CD4-positive, alpha-beta T cell treated with Interleukin-6 for 4 hours (primary cell): Measurements from ENCODE around the gene EXD3.

ENCODE experiments used
- DNase-seq: peaks from one replicate; pipeline ENCODE4 v3.0.0-alpha.2; 2020; ENCODE audit warnings: mixed read lengths

EXD3 gene

GRCh38 chr9:137280474-137281344 is 142.3 kb downstream of the EXD3 start:
- peak; percentile 30 for DNase-seq

- no peak for DNase-seq
These were observed 143.1 kb downstream of the EXD3 start for GRCh38 chr9:137279741-137280473.

GRCh38 chr9:137278721-137279711 is 143.9 kb downstream of the EXD3 start:
- DNase-seq, result no peak

- DNase-seq, result peak; percentile 27
These were observed 144.8 kb downstream of the EXD3 start for GRCh38 chr9:137278061-137278701.

DNA sequence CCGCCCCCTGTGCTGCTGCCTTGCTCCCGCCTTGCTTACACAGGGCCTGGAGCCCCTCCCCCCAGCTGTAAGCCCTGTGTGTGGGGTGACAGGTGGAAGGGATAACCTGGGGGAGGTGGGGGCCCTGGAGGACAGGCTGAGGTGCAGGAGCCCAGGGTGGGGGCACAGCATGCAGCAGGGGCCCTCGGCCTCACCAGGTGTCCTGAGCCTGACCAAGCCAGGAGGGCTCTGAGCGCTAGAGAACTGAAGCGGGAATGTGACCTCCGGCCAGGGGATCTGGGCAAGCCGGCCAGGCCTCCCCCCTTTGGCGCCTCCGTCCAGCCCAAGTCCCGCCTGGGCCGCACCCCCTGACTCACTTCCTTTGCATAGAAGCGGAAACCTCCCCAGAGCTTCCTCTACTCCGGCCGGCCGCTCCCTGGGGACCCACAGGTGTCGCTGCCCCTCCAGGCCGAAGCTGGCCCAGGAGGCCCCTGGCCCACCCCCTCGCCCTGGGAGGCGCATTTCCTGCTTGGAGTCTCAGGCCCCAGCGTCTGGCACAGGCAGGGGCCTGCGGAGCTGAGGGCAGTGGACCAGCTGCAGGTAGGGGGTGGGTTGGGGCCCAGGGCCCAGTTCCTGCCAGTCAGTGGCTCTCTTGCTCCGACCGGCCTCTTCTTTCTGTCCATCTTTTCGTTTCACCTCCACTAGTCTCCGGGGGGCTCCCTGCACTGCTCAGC is 145.5 kb downstream of the EXD3 start, which contains the start of gene TOR4A:
Gene TOR4A, plus strand, starts transcription at position 398 of the 713 bp plus-strand sequence. CDS start 964 bp downstream, outside the sequence.
- DNase-seq, result peak; percentile 41

- no peak for DNase-seq
These were observed 146.3 kb downstream of the EXD3 start for GRCh38 chr9:137276473-137277328.

DNA sequence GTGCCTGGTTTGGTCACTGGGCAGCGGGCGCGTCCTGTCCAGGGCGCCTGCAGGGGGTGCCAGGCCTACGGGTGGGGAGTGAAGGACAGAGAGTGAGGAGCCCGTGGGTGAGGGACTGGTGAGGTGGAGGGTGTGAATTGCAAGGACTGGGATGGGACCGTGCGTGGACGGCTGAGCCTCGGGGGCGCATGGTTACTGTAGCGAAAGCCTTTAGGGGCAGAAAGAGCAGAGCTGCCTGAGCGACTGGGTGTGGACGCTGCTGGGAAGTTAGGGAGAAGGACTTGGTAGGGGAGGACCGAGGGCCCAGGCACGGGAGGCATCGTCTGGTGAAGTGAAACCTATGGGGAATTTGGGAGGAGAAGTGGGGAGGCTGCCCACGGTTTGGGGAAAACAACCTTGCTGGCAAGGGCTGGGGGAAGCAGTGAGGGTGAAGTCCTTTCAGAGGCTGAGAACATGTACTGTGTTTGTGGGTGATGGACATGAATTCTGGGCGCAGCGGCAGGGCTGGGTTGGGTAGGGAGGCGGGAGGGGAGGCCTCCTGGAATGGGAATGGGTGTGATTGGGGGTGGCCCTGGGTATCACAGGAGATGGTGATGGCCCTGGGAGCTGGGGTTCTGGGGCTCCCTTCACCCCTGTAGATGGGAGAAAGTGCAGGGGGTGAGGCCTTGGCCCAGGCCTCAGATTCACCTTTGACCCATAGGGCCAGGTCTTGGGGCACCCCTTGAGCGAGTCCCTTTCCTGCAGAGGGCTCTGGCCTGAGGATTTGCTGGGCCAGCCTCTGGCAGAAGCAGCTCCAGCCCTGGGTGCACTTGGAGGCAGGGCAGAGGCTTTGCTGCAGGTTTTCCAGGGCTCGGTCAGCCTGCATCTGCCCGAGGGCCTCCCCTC is 147.1 kb downstream of the EXD3 start:
- no peak for DNase-seq

GRCh38 chr9:137275203-137275587 is 147.8 kb downstream of the EXD3 start:
- no peak for DNase-seq

GRCh38 chr9:137273611-137274320 is 149.2 kb downstream of the EXD3 start:
- no peak for DNase-seq

DNA sequence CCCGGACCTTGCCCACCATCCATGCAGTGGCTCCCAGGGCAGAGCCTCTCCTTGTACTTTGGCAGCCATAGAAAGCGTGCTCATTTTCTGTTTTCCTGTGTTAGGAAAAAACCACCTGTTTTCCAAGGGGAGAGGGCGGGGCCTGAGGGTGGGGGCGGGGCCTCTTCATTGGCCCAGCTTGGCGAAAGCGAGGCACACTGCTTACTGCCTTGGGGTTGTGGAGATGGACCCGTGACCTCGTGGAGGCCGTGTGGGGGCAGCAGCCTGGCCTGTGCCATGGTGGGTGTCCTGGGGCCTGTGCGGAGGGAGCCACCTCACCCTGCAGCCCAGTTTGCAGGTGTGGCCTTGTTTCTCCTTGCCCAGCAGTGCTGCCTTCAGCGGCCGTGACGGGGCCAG is 149.9 kb downstream of the EXD3 start:
- DNase-seq, result no peak

- DNase-seq, result no peak
These were observed 150.5 kb downstream of the EXD3 start for GRCh38 chr9:137272241-137273094.

GRCh38 chr9:137271696-137272076 is 151.3 kb downstream of the EXD3 start:
- no peak for DNase-seq

DNA sequence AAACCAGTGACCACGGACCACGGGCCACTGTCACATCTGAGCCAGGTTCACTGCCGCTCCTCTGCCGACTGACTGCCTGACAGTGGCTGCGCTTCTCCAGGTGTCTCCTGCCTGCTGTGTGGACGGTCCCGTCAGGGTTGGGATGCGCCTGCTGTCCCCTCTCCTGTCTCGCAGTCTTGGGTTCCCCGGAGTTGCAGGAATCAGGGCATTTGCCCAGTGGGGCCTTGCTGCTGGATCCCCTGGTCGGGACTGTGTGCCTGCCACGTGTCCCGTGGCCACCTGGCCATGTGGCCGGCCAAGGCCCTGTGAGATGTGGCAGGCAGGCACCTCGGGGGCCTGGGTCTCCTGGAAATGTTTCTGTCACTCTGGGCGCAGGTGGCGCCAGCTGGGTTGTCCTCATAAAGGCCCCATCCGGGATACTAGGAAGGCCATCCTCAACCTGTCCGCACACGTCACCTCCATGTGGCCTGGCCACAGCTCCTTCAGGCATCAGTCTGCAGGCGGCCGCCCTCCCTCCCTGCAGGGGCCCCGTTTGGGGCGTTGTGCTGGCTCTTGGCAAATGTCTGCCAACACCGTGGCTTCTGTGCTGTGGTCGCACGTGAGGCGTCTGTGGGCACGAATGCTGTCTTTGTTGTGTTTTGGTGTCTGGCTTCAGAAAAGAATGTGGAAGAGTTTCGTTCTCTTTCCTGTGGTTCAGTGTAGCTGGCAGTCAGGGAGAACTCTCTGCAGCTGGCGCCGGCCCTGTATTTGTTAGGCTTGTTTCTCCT is 151.8 kb downstream of the EXD3 start:
- peak; percentile 62 for DNase-seq

DNA sequence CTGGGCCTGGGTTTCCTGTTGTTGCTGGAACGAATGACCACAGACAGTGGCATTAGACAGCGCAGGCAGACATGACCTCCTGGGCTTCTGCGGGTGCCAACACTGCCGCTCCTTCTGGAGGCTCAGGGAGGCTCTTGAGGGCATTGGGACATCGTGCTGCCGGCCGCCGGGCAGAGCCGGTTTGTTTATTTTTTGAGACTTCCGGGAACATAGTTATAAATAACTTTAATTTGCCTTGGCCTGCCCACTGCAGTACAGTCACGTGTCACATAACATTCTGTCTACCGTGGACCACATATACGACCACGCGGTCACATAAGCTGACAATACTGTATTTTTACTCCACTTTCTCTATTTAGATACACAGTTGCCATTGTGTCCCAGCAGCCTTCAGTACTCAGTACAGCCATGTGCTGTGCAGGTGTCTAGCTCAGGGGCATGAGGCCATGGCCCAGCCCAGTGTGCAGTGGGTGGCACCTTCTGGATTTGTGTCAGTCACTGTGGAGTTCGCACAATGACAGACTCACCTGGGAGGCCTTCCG is 153.7 kb downstream of the EXD3 start:
- no peak for DNase-seq

GRCh38 chr9:137268538-137269201 is 154.3 kb downstream of the EXD3 start:
- no peak for DNase-seq

DNA sequence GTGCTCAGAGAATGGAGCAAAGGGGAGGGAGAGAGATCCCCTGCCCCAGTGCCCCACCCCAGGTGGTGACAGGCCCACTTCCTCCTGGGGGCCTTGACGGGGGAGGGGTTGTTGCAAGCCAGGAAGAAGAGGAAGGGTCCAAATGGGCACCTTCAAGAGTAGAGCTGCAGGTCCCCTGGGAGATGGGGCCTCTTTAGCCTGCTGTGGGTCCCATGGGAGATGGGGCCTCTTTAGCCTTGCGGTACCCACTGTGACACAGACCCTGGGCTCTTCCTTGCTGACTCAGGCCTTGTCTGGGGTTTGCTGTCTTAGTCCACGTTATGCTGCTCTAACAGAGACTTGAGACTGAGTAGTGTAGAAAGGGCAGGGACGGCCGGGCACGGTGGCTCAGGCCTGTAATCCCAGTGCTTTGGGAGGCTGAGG is 155.0 kb downstream of the EXD3 start:
- no peak for DNase-seq
